ENCODE results near the gene IFIT3. TPM values are rescaled to one million over a fixed set of nuclear protein-coding genes. Genes with fewer than 3 reads are reported as not detected.

IFIT3 gene
- polyA plus RNA-seq, 2 of the 4 experiments (the other 2 are of a cell fraction), result 1.5 to 2.1 TPM

DNA sequence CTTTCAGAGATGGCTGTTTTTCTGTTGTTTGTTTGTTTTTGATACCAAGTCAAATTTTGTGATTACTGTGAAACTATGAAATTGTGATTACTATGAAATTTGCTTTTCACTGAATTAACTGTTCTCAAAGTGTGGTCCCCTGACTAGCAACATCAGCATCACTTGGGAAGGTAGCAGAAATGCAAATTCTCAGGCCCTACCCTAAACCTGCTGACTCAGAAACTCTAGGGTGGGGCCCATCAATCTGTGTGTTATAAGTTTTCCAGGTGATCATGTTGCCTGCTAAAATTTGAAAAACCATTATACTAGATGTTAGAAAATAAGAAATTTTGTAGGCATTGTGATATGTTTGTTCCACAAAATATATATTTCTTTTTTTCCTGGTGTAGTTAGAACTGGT is 51.3 kb downstream of the IFIT3 start:
- ATAC-seq, result no peak
- ChIA-PET CTCF (interaction anchor here (0.7 to 1.5 kb wide), 4 partner anchors 9 to 162 kb away, joined by 3 to 5 read pairs (median 4); partner anchors contain the start of gene IFIT1), POLR2A (no interaction called here)
- Histone ChIP-seq H3K27ac (no peak overlapping the region), H3K4me3 (no peak overlapping the region), H3K4me1 (peaks cover 7% of the 10 kb centered on the region), H3K9me3 (no peaks in the 10 kb centered on the region), H3K4me2 (no peak overlapping the region)
- DNase-seq (ENCODE audit: low read depth in 1 of 2, low spot score in 1 of 2), result no peak
- TF ChIP-seq CBX8 (IDR thresholded peaks at IDR 0.05) (no peak), MAFK (IDR thresholded peaks at IDR 0.05; ENCODE audit: partially characterized antibody) (peak; percentile 12)
- FAIRE-seq, result no peak

DNA sequence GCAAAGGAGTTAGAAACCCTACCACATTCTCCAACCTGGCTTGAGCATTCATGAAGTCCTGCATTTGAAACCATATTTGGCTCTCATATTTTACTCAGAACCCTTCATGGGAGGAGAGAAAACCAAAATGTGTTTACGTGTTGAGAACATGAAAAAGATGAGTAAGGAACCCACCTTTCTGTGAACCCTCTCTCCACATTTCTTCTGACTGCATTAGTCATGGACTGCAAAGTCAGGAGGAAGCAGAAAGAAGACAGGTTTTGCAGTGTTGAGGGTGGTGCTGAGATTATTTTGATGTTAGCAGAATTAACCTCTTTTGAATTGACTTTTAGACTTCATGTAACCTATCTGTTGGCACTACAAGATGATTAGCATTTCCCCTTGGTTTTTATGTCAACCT is 55.0 kb downstream of the IFIT3 start:
- no peak for ATAC-seq
- CTCF ChIA-PET, result interaction anchor here (2.8 kb wide), 1 partner anchor 14 kb away, joined by 12 read pairs; no protein-coding TSS in a partner anchor
- Histone ChIP-seq H3K4me3 (no peak overlapping the region), H3K9me3 (no peaks in the 10 kb centered on the region), H3K4me2 (no peak overlapping the region), H3K27ac (no peak overlapping the region), H3K4me1 (no peaks in the 10 kb centered on the region)
- no peak for DNase-seq (ENCODE audit: low read depth in 1 of 2, low spot score in 1 of 2)
- POLR2A ChIA-PET, result no interaction called here
- FAIRE-seq, result no peak
- 71% methylated on average over 1 of the region's 1 CpG for WGBS (ENCODE audit: missing lambda C conversion rate)
- no peak for TF ChIP-seq TP53 (CRISPR knock-in tag; IDR thresholded peaks at IDR 0.05)
- no peak for TF ChIP-seq MAFK (IDR thresholded peaks at IDR 0.05; ENCODE audit: partially characterized antibody)
- no peak for TF ChIP-seq ZC3H11A (IDR thresholded peaks at IDR 0.05)
- TF ChIP-seq, protein P1, sequence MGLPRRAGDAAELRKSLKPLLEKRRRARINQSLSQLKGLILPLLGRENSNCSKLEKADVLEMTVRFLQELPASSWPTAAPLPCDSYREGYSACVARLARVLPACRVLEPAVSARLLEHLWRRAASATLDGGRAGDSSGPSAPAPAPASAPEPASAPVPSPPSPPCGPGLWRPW (IDR thresholded peaks at IDR 0.05), result no peak
- TF ChIP-seq, protein P2, sequence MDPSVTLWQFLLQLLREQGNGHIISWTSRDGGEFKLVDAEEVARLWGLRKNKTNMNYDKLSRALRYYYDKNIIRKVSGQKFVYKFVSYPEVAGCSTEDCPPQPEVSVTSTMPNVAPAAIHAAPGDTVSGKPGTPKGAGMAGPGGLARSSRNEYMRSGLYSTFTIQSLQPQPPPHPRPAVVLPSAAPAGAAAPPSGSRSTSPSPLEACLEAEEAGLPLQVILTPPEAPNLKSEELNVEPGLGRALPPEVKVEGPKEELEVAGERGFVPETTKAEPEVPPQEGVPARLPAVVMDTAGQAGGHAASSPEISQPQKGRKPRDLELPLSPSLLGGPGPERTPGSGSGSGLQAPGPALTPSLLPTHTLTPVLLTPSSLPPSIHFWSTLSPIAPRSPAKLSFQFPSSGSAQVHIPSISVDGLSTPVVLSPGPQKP (IDR thresholded peaks at IDR 0.05; ENCODE audit: low read depth, low read length), result no peak
- TF ChIP-seq, protein P3, sequence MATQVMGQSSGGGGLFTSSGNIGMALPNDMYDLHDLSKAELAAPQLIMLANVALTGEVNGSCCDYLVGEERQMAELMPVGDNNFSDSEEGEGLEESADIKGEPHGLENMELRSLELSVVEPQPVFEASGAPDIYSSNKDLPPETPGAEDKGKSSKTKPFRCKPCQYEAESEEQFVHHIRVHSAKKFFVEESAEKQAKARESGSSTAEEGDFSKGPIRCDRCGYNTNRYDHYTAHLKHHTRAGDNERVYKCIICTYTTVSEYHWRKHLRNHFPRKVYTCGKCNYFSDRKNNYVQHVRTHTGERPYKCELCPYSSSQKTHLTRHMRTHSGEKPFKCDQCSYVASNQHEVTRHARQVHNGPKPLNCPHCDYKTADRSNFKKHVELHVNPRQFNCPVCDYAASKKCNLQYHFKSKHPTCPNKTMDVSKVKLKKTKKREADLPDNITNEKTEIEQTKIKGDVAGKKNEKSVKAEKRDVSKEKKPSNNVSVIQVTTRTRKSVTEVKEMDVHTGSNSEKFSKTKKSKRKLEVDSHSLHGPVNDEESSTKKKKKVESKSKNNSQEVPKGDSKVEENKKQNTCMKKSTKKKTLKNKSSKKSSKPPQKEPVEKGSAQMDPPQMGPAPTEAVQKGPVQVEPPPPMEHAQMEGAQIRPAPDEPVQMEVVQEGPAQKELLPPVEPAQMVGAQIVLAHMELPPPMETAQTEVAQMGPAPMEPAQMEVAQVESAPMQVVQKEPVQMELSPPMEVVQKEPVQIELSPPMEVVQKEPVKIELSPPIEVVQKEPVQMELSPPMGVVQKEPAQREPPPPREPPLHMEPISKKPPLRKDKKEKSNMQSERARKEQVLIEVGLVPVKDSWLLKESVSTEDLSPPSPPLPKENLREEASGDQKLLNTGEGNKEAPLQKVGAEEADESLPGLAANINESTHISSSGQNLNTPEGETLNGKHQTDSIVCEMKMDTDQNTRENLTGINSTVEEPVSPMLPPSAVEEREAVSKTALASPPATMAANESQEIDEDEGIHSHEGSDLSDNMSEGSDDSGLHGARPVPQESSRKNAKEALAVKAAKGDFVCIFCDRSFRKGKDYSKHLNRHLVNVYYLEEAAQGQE (IDR thresholded peaks at IDR 0.05), result no peak

DNA sequence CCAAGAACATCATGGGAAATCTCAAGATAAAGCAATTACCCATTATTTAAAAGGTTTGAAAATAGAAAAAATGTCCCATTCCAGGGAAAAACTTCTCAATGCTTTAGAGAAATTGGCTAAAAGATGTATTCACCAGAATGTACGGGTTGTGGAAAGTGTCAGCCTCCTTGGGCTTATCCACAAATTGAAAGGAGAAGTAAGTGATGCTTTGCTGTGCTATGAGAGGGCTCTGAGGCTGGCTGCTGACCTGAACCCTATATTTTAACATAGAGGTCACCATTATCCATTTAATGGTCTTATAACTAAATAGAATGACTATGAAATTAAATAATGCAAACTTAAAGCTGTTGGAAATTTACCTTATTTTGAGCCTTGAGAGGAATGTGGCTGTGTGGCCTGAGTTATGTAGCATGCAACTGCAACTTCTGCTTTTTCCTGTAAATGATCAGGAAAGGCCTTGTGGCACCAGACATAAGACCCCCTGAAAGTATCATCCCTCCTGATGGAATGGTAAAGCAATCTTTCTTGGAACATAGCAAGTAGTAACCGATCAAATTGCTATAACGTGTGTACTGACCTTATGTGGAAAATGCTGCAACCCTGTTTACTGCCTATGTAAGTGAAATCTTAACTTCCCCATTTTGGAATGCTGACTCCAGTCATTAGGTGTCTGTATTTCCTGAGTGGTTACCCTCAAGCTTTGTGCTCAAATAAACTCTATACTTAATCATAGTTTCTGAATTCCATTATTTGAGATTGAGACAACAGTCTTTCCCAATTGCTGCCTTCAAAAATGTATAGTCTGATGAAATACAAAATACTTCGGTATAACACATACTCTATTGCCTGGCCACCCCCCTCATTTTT is 56.9 kb downstream of the IFIT3 start:
- ChIA-PET POLR2A (no interaction called here), CTCF (interaction anchor here (0.6 to 2.8 kb wide), 5 partner anchors 16 to 171 kb away, joined by 3 to 12 read pairs (median 3); no protein-coding TSS in a partner anchor)
- 77% methylated on average over 4 of the region's 4 CpGs for WGBS (ENCODE audit: missing lambda C conversion rate)
- DNase-seq (ENCODE audit: low read depth in 1 of 2, low spot score in 1 of 2) (no peak), FAIRE-seq (no peak), ATAC-seq (no peak)
- H3K4me1 ChIP-seq, result no peaks in the 10 kb centered on the region
- no peak overlapping the region for H3K4me3 ChIP-seq
- H3K4me2 ChIP-seq, result no peak overlapping the region
- H3K9me3 ChIP-seq, result no peaks in the 10 kb centered on the region
- no peak overlapping the region for H3K27ac ChIP-seq
- TF ChIP-seq NFE2L2 (conservative IDR thresholded peaks at IDR 0.05; ENCODE audit: low read length) (no peak), POLR2AphosphoS2 (conservative IDR thresholded peaks at IDR 0.05; ENCODE audit: low read length) (no peak), CHD4 (IDR thresholded peaks at IDR 0.05; ENCODE audit: borderline replicate concordance) (no peak), KDM5A (IDR thresholded peaks at IDR 0.05) (no peak), FOSB (CRISPR knock-in tag; IDR thresholded peaks at IDR 0.05) (no peak), HEYL (CRISPR knock-in tag; IDR thresholded peaks at IDR 0.05) (no peak), CHD2 (IDR thresholded peaks at IDR 0.05; ENCODE audit: low read length, partially characterized antibody) (no peak), BHLHE40 (IDR thresholded peaks at IDR 0.05; ENCODE audit: low read depth, low read length) (no peak), CBX2 (IDR thresholded peaks at IDR 0.05; ENCODE audit: borderline replicate concordance, low read depth) (no peak), KDM1A (IDR thresholded peaks at IDR 0.05; ENCODE audit: low read depth) (no peak), POLR2A (IDR thresholded peaks at IDR 0.05; ENCODE audit: low read length) (no peak), HOXB13 (CRISPR knock-in tag; IDR thresholded peaks at IDR 0.05; ENCODE audit: low read depth) (no peak)
- TF ChIP-seq, protein P4, sequence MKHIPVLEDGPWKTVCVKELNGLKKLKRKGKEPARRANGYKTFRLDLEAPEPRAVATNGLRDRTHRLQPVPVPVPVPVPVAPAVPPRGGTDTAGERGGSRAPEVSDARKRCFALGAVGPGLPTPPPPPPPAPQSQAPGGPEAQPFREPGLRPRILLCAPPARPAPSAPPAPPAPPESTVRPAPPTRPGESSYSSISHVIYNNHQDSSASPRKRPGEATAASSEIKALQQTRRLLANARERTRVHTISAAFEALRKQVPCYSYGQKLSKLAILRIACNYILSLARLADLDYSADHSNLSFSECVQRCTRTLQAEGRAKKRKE (CRISPR knock-in tag; IDR thresholded peaks at IDR 0.05; ENCODE audit: low read depth), result no peak

Data from A549 (cell line).